Stomach (tissue), 9 donors: ENCODE results near the gene UBE2N. TPM values are rescaled to one million over a fixed set of nuclear protein-coding genes. Genes with fewer than 3 reads are reported as not detected.

Experiments
- DNase-seq, 2 donors: peaks; one replicate each; pipeline versions ENCODE4 v3.0.0 to v3.0.0-alpha.2; 2013 to 2019
- H3K27ac ChIP-seq, 5 donors: fragments of 200-600 bp in 4 of 5; sonication (generic) in 4 of 5; one replicate each; pipeline ENCODE4 v1.5.1; 2013 to 2019; ENCODE audit warnings: mild to moderate bottlenecking in 1 of 5, moderate library complexity in 1 of 5
- H3K27me3 ChIP-seq, 3 donors: fragments of 200-600 bp; sonication (generic); one replicate each; pipeline ENCODE4 v1.5.1; 2017 to 2019; ENCODE audit warnings: mixed run types in 1 of 3
- H3K36me3 ChIP-seq, 4 donors: fragments of 200-600 bp; sonication (generic); 1 replicate in 3 of 4; 2 replicates in 1 of 4; pipeline ENCODE4 v1.5.1; 2016 to 2019
- H3K4me1 ChIP-seq, 4 donors: fragments of 200-600 bp; sonication (generic); one replicate each; pipeline ENCODE4 v1.5.1; 2016 to 2019
- H3K4me3 ChIP-seq, 4 donors: fragments of 200-600 bp; sonication (generic) in 3 of 4; one replicate each; pipeline ENCODE4 v1.5.1; 2016 to 2019; ENCODE audit warnings: mild to moderate bottlenecking in 1 of 4
- H3K9me3 ChIP-seq, 4 donors: fragments of 200-600 bp; sonication (generic); one replicate each; pipeline ENCODE4 v1.5.1; 2016 to 2019
- EP300 ChIP-seq: sonication (generic); formaldehyde crosslinking; IDR thresholded peaks from one replicate; pipeline ENCODE4 v1.6.1; 2017; ENCODE audit warnings: antibody characterized with exemption
- POLR2A ChIP-seq, 4 donors: fragments of 450-650 bp; IDR thresholded peaks; one replicate each; pipeline ENCODE4 v1.6.1; 2016; ENCODE audit warnings: antibody characterized with exemption in 4 of 4, control low read depth in 2 of 4, mild to moderate bottlenecking in 1 of 4, moderate library complexity in 1 of 4
- POLR2AphosphoS5 ChIP-seq, 3 donors: sonication (generic); formaldehyde crosslinking; IDR thresholded peaks; one replicate each; pipeline ENCODE4 v1.6.1; 2016; ENCODE audit warnings: antibody characterized with exemption in 3 of 3
- WGBS, 5 donors: extraction: QIAGEN DNeasy Blood & Tissue Kit in 3 of 5; methylation state at CpG; one replicate each; pipeline versions ENCODE4 v1.1.5 to v1.1.7; 2013 to 2018; 5-methylcytosine and 5-hydroxymethylcytosine counted together
- intact Hi-C: fragments of 100-400 bp; cut with DNase I; formaldehyde crosslinking; loops from one replicate; pipeline ENCODE4 v1.15.1; 2023; ENCODE audit warnings: low total_unique reads
- polyA plus RNA-seq, 3 donors: library from polyadenylated mRNA; stranded (reverse); fragments of 200-250 nt; gene quantifications; one replicate each; pipeline ENCODE4 v1.2.3, GENCODE V29; 2013
- total RNA-seq, 5 donors: library from RNA; depleted of rRNA; stranded (reverse); fragments of >200 nt; gene quantifications; one replicate each; pipeline versions ENCODE4 v1.1.0 to v1.2.3, GENCODE V29; 2014 to 2016
- TF ChIP-seq, protein P1 (sequence below), 7 experiments: fragments of 450-650 bp in 4 of 7; fragments of 200-600 bp in 3 of 7; sonication (generic) in 3 of 7; IDR thresholded peaks; one replicate each; pipeline ENCODE4 v1.5.1; 2016 to 2019; ENCODE audit warnings: antibody characterized with exemption in 7 of 7, control low read depth in 2 of 7, mild to moderate bottlenecking in 1 of 7
- donor health status: healthy with polysubstance abuse.
- donor health status: Bipolar disorder and iron deficiency.
- donor health status: healthy.

Gene UBE2N
- total and polyA plus RNA-seq, 8 donors = 6.1 to 65.7 (median 33.9) TPM

DNA sequence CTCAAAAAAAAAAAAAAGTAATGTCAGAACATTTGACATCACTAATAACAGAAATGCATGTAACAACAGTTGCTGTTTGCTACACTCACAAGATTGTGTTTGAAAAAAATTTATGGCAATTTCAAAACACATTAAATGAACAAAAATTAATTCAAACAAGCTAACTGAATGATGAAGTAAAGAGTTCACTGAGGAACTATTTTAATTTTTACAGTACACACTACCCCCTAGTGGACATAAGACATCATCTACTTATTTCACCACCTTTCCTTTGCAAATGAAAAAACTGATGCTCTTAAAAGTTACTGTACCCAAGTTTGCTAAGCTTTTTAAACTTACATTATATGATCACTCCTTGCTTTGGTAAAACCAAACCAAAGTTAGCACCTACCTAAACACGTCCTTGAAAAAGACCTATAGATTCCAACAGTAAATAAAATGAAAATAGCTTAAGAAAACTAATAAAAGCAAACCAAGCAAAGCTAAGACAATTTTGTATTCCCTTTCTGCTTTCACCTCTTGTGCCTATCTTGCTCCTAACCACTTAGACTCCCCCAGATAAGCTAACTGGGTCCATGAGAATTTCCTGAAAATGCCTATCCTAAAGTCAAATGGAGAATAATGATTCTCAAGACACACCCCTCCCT, 22.2 kb downstream of the UBE2N start:
- Histone ChIP-seq H3K27ac (no peak overlapping the region), H3K4me1 (peaks cover 0 to 87% (median 40%) of the 10 kb centered on the region in 4 donors), H3K36me3 (no peaks in the 10 kb centered on the region), H3K27me3 (no peaks in the 10 kb centered on the region), H3K9me3 (no peaks in the 10 kb centered on the region), H3K4me3 (no peak overlapping the region)
- DNase-seq = peak in 1 of 2 donors; percentile 77
- WGBS, 5 donors = 16 to 37% (median 27%) methylated on average over 1 of the region's 1 CpG
- intact Hi-C loops = no loop called here
- TF ChIP-seq EP300 = no peak
- TF ChIP-seq, protein P1, sequence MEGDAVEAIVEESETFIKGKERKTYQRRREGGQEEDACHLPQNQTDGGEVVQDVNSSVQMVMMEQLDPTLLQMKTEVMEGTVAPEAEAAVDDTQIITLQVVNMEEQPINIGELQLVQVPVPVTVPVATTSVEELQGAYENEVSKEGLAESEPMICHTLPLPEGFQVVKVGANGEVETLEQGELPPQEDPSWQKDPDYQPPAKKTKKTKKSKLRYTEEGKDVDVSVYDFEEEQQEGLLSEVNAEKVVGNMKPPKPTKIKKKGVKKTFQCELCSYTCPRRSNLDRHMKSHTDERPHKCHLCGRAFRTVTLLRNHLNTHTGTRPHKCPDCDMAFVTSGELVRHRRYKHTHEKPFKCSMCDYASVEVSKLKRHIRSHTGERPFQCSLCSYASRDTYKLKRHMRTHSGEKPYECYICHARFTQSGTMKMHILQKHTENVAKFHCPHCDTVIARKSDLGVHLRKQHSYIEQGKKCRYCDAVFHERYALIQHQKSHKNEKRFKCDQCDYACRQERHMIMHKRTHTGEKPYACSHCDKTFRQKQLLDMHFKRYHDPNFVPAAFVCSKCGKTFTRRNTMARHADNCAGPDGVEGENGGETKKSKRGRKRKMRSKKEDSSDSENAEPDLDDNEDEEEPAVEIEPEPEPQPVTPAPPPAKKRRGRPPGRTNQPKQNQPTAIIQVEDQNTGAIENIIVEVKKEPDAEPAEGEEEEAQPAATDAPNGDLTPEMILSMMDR (IDR thresholded peaks at IDR 0.05) = peak in 5 of 7 experiments; percentile 34 to 69 (median 67)
- TF ChIP-seq POLR2A (IDR thresholded peaks at IDR 0.05) = no peak
- no peak for TF ChIP-seq POLR2AphosphoS5 (IDR thresholded peaks at IDR 0.05)

DNA sequence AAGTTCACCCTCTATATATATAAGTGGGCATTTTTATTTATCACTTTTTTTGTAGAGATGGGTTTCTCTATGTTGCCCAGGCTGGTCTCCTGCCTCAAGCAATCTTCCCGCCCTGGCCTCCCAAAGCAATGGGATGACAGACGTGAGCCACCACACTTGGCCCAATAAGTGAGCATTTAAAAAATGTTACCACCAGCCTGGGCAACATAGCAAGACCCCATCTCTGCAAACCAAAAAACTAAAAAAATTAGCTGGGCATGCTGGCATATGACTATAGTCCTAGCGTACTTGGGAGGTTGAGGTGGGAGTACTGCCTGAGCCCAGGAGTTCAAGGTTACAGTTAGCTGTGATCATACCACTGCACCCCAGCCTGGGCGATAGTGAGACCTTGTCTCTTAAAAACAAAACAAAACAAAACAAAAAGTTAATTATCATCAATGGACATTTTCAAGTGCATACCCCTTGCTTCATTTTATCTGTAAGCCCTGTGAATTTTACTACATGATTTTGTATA, 23.7 kb downstream of the UBE2N start:
- no peaks in the 10 kb centered on the region for H3K36me3 ChIP-seq
- H3K4me3 ChIP-seq = no peak overlapping the region
- peaks cover 8 to 87% (median 43%) of the 10 kb centered on the region in 4 donors for H3K4me1 ChIP-seq
- intact Hi-C loops = no loop called here
- WGBS, 5 donors = 91 to 97% (median 93%) methylated on average over 4 of the region's 4 CpGs
- no peak for DNase-seq
- no peaks in the 10 kb centered on the region for H3K27me3 ChIP-seq
- H3K27ac ChIP-seq = no peak overlapping the region
- TF ChIP-seq, protein P1 (IDR thresholded peaks at IDR 0.05) = no peak
- TF ChIP-seq POLR2A (IDR thresholded peaks at IDR 0.05) (no peak), EP300 (no peak), POLR2AphosphoS5 (IDR thresholded peaks at IDR 0.05) (no peak)
- H3K9me3 ChIP-seq = no peaks in the 10 kb centered on the region

DNA sequence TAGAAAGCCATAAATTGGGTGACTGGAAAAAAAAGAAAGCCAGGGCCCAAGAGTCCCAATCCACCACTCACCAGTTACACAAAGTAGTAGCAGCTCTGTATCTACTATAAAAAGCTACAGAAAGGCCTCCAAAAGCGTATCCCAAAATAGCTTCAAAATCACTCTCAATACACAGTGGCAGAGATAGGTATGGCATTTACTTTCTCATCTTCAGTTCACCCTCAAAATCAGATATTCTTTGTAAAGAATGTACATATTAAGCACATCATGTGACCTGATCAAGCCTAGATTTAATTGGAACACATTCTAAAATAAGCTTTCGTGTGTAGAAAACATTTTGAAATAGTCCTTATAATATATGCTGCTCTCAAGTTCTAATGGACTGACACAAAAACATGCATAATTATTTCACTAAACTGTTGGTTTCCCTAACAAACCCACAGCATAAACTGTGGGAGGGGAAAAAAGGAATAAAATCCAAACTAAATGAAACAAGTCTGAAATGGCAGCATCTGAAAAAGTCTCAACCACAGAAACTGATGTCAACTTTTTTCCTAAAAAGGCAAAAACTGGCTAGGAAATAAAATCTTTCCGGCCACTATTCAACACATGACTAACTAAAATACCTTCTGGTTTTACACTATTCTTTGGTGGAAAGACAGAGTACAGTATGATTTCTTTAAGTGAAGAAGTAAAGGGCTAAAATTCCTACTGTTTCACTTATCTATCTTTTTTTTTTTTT, 25.9 kb downstream of the UBE2N start:
- Histone ChIP-seq H3K9me3 (no peaks in the 10 kb centered on the region), H3K27me3 (no peaks in the 10 kb centered on the region), H3K27ac (peak overlapping the region in 2 of 5 donors; percentile 14 to 45), H3K36me3 (peaks cover 0 to 3% (median 0%) of the 10 kb centered on the region in 4 donors), H3K4me3 (no peak overlapping the region), H3K4me1 (peaks cover 12 to 88% (median 48%) of the 10 kb centered on the region in 4 donors)
- TF ChIP-seq EP300 (no peak), POLR2AphosphoS5 (IDR thresholded peaks at IDR 0.05) (no peak), POLR2A (IDR thresholded peaks at IDR 0.05) (no peak)
- TF ChIP-seq, protein P1 (IDR thresholded peaks at IDR 0.05) = no peak
- DNase-seq = no peak
- WGBS, 5 donors = 57 to 76% (median 73%) methylated on average over 3 of the region's 3 CpGs
- intact Hi-C loops = no loop called here

DNA sequence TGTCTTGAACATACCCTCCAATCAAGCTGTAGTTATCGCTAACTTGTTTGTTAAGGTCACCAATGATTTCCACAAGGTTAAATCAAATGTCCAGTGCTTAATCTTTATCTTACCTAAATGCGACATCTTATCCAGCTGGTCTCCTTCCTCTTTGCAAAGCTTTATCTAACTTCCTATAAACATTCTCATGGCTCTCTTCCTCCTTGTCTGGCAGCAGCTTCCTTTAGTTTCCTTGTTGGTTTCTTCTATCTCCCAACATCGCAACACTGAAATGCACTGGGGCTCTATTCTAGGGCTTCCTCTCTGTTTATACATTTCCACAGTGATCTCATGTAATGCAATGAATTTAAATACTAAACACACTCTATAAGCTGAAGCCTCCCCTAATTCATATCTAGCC, 28.7 kb downstream of the UBE2N start:
- WGBS, 5 donors = 18 to 38% (median 33%) methylated on average over 3 of the region's 3 CpGs
- no peak for DNase-seq
- peak overlapping the region in 2 of 5 donors; percentile 19 to 71 for H3K27ac ChIP-seq
- peaks cover 0 to 17% (median 13%) of the 10 kb centered on the region in 4 donors for H3K36me3 ChIP-seq
- no peaks in the 10 kb centered on the region for H3K9me3 ChIP-seq
- H3K27me3 ChIP-seq = no peaks in the 10 kb centered on the region
- H3K4me1 ChIP-seq = peaks cover 12 to 89% (median 46%) of the 10 kb centered on the region in 4 donors
- intact Hi-C loops = no loop called here
- no peak for TF ChIP-seq EP300
- TF ChIP-seq, protein P1 (IDR thresholded peaks at IDR 0.05) = no peak
- TF ChIP-seq POLR2A (IDR thresholded peaks at IDR 0.05) = no peak
- no peak for TF ChIP-seq POLR2AphosphoS5 (IDR thresholded peaks at IDR 0.05)
- H3K4me3 ChIP-seq = no peak overlapping the region
